AG04449 (cell line): Measurements from ENCODE around the gene NHSL1.
A peak's percentile ranks its signal among the peaks of the same experiment; 100 is the strongest.

Experiments used
- CTCF ChIA-PET: fragments of 350-600 bp; formaldehyde crosslinking; extraction: SDS; loops from one replicate; lab custom pipeline; 2021; ENCODE audit warnings: antibody characterized with exemption; lab: Yijun Ruan, JAX
- POLR2A ChIA-PET: fragments of 400-600, 350-600 bp; formaldehyde crosslinking; extraction: SDS; loops from one replicate; lab custom pipeline; 2020; ENCODE audit warnings: antibody characterized with exemption, inconsistent platforms; lab: Yijun Ruan, JAX
- DNase-seq: peaks from one replicate; pipeline ENCODE4 v3.0.0-alpha.2; 2010; ENCODE audit warnings: low read depth, low spot score
- H3K4me3 ChIP-seq: 2 replicates; pipeline ENCODE4 v1.5.1; 2011; ENCODE audit warnings: low read depth, mild to moderate bottlenecking, control low read depth, low read length
- CTCF ChIP-seq: IDR thresholded peaks from one replicate; pipeline ENCODE4 v1.5.1; 2011; ENCODE audit warnings: mild to moderate bottlenecking, moderate library complexity, low read length, control low read depth, inconsistent platforms; ENCODE audit not compliant: insufficient read depth; ENCODE audit errors: missing control alignments

Gene NHSL1

GRCh38 chr6:138403801-138404665 lies 95.3 kb downstream of the NHSL1 start, which contains the start of gene HEBP2:
TSS of gene HEBP2 (plus strand) at chr6:138404223. CDS start at chr6:138404496, 273 bp downstream.
- ChIA-PET CTCF (interaction anchor here (0.6 to 3.3 kb wide), 14 partner anchors 11 to 403 kb away, joined by 3 to 17 read pairs (median 3); no protein-coding TSS in a partner anchor), POLR2A (no interaction called here)
- peak; percentile 56 for TF ChIP-seq CTCF
- no peak for DNase-seq
- peak within 1 kb of the TSS; percentile 67 for H3K4me3 ChIP-seq

GRCh38 chr6:138403324-138403800 lies 95.9 kb downstream of the NHSL1 start:
- no peak for DNase-seq
- ChIA-PET POLR2A (no interaction called here), CTCF (interaction anchor here (0.6 to 3.3 kb wide), 7 partner anchors 11 to 288 kb away, joined by 3 to 17 read pairs (median 4); no protein-coding TSS in a partner anchor)
- peak overlapping the region; percentile 67 for H3K4me3 ChIP-seq
- TF ChIP-seq CTCF = peak; percentile 37

- TF ChIP-seq CTCF = no peak
- no peak for DNase-seq
- POLR2A ChIA-PET = no interaction called here
- CTCF ChIA-PET = interaction anchor here (1.4 to 3.3 kb wide), 3 partner anchors 51 to 287 kb away, joined by 3 to 17 read pairs (median 4); no protein-coding TSS in a partner anchor
- no peak overlapping the region; the same call in 1 of the 2 replicates for H3K4me3 ChIP-seq
These were observed 96.5 kb downstream of the NHSL1 start for GRCh38 chr6:138402838-138403187.

GRCh38 chr6:138401960-138402837 lies 97.1 kb downstream of the NHSL1 start:
- DNase-seq = no peak
- TF ChIP-seq CTCF = no peak
- H3K4me3 ChIP-seq = no peak overlapping the region
- CTCF ChIA-PET = interaction anchor here (1.3 to 3.3 kb wide), 3 partner anchors 52 to 287 kb away, joined by 3 to 17 read pairs (median 3); no protein-coding TSS in a partner anchor
- POLR2A ChIA-PET = no interaction called here

GRCh38 chr6:138400326-138400725 lies 99.0 kb downstream of the NHSL1 start:
- CTCF ChIA-PET = no interaction called here
- TF ChIP-seq CTCF = no peak
- no peak overlapping the region for H3K4me3 ChIP-seq
- DNase-seq = no peak
- POLR2A ChIA-PET = no interaction called here
